Esophagus muscularis mucosa (tissue), 4 donors: ENCODE results near the gene TLK2. TPM values are rescaled to one million over a fixed set of nuclear protein-coding genes. Genes with fewer than 3 reads are reported as not detected.

Experiments
- DNase-seq: peaks from one replicate; pipeline ENCODE4 v3.0.0-alpha.2; 2017; ENCODE audit errors: extremely low spot score
- H3K27ac ChIP-seq, 4 donors: fragments of 200-600 bp; sonication (generic); replicated peaks in 1 of 4; 1 replicate in 3 of 4; 2 replicates in 1 of 4; pipeline ENCODE4 v1.5.1; 2016 to 2019; ENCODE audit warnings: mild to moderate bottlenecking in 1 of 4
- H3K27me3 ChIP-seq, 4 donors: fragments of 200-600 bp; sonication (generic); one replicate each; pipeline versions ENCODE4 v1.5.1 to v1.6.0; 2016 to 2019
- H3K36me3 ChIP-seq, 4 donors: fragments of 200-600 bp; sonication (generic); one replicate each; pipeline ENCODE4 v1.5.1; 2016 to 2019
- H3K4me1 ChIP-seq, 4 donors: fragments of 200-600 bp; sonication (generic); one replicate each; pipeline ENCODE4 v1.5.1; 2016 to 2019
- H3K4me3 ChIP-seq, 4 donors: fragments of 200-600 bp; sonication (generic); 1 replicate in 2 of 4; 2 replicates in 2 of 4; pipeline ENCODE4 v1.5.1; 2016 to 2019; ENCODE audit warnings: mild to moderate bottlenecking in 4 of 4, moderate library complexity in 1 of 4
- H3K9me3 ChIP-seq, 4 donors: fragments of 200-600 bp; sonication (generic); 1 replicate in 3 of 4; 2 replicates in 1 of 4; pipeline ENCODE4 v1.5.1; 2016 to 2019
- CTCF ChIP-seq, 3 experiments: fragments of 200-600 bp in 2 of 3; fragments of 450-650 bp in 1 of 3; sonication (generic) in 2 of 3; IDR thresholded peaks; one replicate each; pipeline ENCODE4 v1.5.1; 2017 to 2019; ENCODE audit warnings: antibody characterized with exemption in 3 of 3, mild to moderate bottlenecking in 2 of 3, moderate library complexity in 1 of 3
- EP300 ChIP-seq: sonication (generic); formaldehyde crosslinking; IDR thresholded peaks from one replicate; pipeline ENCODE4 v1.6.1; 2017; ENCODE audit warnings: antibody characterized with exemption
- POLR2A ChIP-seq: fragments of 450-650 bp; IDR thresholded peaks from one replicate; pipeline ENCODE4 v1.6.1; 2017; ENCODE audit warnings: antibody characterized with exemption, moderate library complexity, mild to moderate bottlenecking, low read depth
- POLR2AphosphoS5 ChIP-seq, 2 donors: sonication (generic); formaldehyde crosslinking; IDR thresholded peaks; one replicate each; pipeline ENCODE4 v1.6.1; 2017; ENCODE audit warnings: antibody characterized with exemption in 2 of 2
- WGBS: methylation state at CpG from one replicate; pipeline ENCODE4 v1.1.5; 2018; 5-methylcytosine and 5-hydroxymethylcytosine counted together
- intact Hi-C: fragments of 100-400 bp; cut with DNase I; formaldehyde crosslinking; loops from one replicate; pipeline ENCODE4 v1.15.1; 2023
- total RNA-seq, 4 donors: library from RNA; depleted of rRNA; stranded (reverse); fragments of >200 nt; gene quantifications; one replicate each; pipeline versions ENCODE4 v1.1.0 to v1.2.1, GENCODE V29; 2016

TLK2 gene
- total RNA-seq, 4 donors from 2014 or later = 35.3 to 43.2 (median 38.3) TPM

- H3K9me3 ChIP-seq = no peaks in the 10 kb centered on the region
- H3K4me3 ChIP-seq = no peak overlapping the region
- peak overlapping the region in 3 of 4 donors; percentile 3 to 30 (median 15) for H3K27ac ChIP-seq
- peaks cover 0 to 9% (median 0%) of the 10 kb centered on the region in 4 donors for H3K4me1 ChIP-seq
- peaks cover 5 to 40% (median 24%) of the 10 kb centered on the region in 4 donors for H3K36me3 ChIP-seq
- no peak for TF ChIP-seq CTCF (IDR thresholded peaks at IDR 0.05)
- TF ChIP-seq EP300 = no peak
- TF ChIP-seq POLR2A = no peak
- TF ChIP-seq POLR2AphosphoS5 (IDR thresholded peaks at IDR 0.05) = no peak
- intact Hi-C loops = no loop called here
- WGBS = 84% methylated on average over 17 of the region's 17 CpGs
- no peaks in the 10 kb centered on the region for H3K27me3 ChIP-seq
- DNase-seq = no peak
These were observed 140.2 kb downstream of the TLK2 start for GRCh38 chr17:62618647-62619416.

- Histone ChIP-seq H3K27ac (peak overlapping the region in 3 of 4 donors; percentile 11 to 30 (median 15)), H3K9me3 (no peaks in the 10 kb centered on the region), H3K27me3 (no peaks in the 10 kb centered on the region), H3K4me3 (no peak overlapping the region), H3K36me3 (peaks cover 0 to 32% (median 19%) of the 10 kb centered on the region in 4 donors), H3K4me1 (peaks cover 0 to 9% (median 0%) of the 10 kb centered on the region in 4 donors)
- WGBS = 81% methylated on average over 9 of the region's 10 CpGs
- DNase-seq = no peak
- intact Hi-C loops = no loop called here
- TF ChIP-seq POLR2A (no peak), POLR2AphosphoS5 (IDR thresholded peaks at IDR 0.05) (no peak), EP300 (no peak), CTCF (IDR thresholded peaks at IDR 0.05) (no peak)
These were observed 141.0 kb downstream of the TLK2 start for GRCh38 chr17:62619417-62620155.

- H3K9me3 ChIP-seq = no peaks in the 10 kb centered on the region
- H3K4me3 ChIP-seq = no peak overlapping the region
- 89% methylated on average over 11 of the region's 11 CpGs for WGBS
- DNase-seq = no peak
- intact Hi-C loops = no loop called here
- TF ChIP-seq EP300 = no peak
- peaks cover 0 to 17% (median 4%) of the 10 kb centered on the region in 4 donors for H3K4me1 ChIP-seq
- no peak overlapping the region for H3K27ac ChIP-seq
- peaks cover 0 to 4% (median 0%) of the 10 kb centered on the region in 4 donors for H3K27me3 ChIP-seq
- peaks cover 0 to 16% (median 4%) of the 10 kb centered on the region in 4 donors for H3K36me3 ChIP-seq
These were observed 142.6 kb downstream of the TLK2 start for GRCh38 chr17:62621223-62621622.

DNA sequence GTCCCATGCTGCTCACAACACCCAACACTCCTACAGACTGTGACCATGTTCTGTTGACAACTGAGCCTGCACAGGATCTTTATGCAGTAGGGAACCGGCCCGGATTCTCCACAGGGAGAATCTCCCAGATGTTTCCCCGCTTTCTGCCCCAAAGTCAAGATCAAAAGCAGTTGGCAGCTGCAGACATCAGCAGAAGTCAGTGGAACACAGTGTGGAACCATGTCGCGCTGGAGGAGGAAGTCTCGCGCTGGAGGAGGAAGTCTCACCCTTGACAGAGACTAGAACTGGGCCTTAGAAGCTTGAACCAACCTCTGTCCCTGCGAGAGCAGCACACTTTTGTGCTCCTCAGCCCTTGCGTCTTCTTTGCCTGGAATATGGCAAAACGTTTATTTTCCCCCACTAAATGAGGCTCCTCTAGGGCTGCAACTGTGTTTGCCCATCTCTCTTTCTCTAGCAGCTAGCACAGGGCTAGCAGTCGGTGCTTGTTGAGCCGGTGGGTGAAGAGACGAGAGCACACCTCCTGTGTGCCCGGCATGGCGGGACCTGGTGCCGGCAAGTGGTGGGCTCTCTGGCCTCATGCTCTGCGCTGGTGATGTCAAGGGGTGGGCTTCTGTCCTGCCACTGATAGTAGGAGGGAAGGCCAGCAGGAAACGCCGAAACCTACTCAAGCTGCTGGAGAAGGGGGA lies 146.7 kb downstream of the TLK2 start:
- Histone ChIP-seq H3K27ac (peak overlapping the region in 1 of 4 donors; percentile 87), H3K27me3 (peaks cover 0 to 43% (median 10%) of the 10 kb centered on the region in 4 donors), H3K4me3 (no peak overlapping the region), H3K4me1 (peaks cover 17 to 42% (median 36%) of the 10 kb centered on the region in 4 donors), H3K9me3 (no peaks in the 10 kb centered on the region), H3K36me3 (peaks cover 0 to 7% (median 3%) of the 10 kb centered on the region in 4 donors)
- intact Hi-C loops = no loop called here
- TF ChIP-seq CTCF (IDR thresholded peaks at IDR 0.05) (no peak), POLR2A (no peak), POLR2AphosphoS5 (IDR thresholded peaks at IDR 0.05) (no peak), EP300 (no peak)
- DNase-seq = no peak
- 94% methylated on average over 15 of the region's 19 CpGs for WGBS

GRCh38 chr17:62625870-62626200 lies 147.2 kb downstream of the TLK2 start:
- Histone ChIP-seq H3K27ac (peak overlapping the region in 3 of 4 donors; percentile 81 to 87 (median 85)), H3K27me3 (peaks cover 0 to 48% (median 10%) of the 10 kb centered on the region in 4 donors), H3K36me3 (peaks cover 0 to 7% (median 3%) of the 10 kb centered on the region in 4 donors), H3K4me1 (peaks cover 17 to 47% (median 36%) of the 10 kb centered on the region in 4 donors), H3K9me3 (no peaks in the 10 kb centered on the region), H3K4me3 (no peak overlapping the region)
- WGBS = 65% methylated on average over 4 of the region's 4 CpGs
- intact Hi-C loops = no loop called here
- TF ChIP-seq POLR2AphosphoS5 (IDR thresholded peaks at IDR 0.05) = no peak
- no peak for TF ChIP-seq POLR2A
- no peak for TF ChIP-seq CTCF (IDR thresholded peaks at IDR 0.05)
- TF ChIP-seq EP300 = no peak
- no peak for DNase-seq
